ENCODE results near the gene SLC28A2. TPM values are rescaled to one million over a fixed set of nuclear protein-coding genes. Genes with fewer than 3 reads are reported as not detected.
"Not testable (repeated sequence)": the region's sequence is repeated elsewhere in the genome, so short reads cannot be mapped to it uniquely, and the experiment has no call there.

Gene SLC28A2
- total RNA-seq, 1 donor: not detected

DNA sequence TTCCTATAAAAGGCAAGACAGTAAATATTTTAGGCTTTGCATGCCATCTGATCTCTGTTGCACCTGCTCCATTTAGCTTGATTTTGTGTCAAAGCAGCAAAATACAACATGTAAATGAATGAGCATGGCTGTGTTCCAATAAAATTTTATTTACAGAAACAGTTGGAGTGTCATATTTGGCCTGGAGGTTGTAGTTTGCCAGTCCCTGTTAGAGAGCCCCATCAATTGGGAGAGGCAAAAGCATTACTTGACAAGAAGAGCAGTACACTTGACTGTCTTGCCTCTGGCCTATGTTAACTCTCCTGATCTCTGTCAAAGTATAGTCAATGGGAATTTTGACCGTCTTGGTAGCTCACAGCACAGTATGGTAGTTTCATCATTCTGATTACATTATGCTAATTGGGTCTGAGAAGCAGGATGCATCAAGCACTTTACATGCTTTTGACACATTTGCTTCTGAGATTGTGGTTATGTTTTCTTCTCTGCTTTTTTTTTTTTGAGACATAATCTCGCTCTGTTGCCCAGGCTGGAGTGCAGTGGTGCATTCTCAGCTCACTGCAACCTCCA, 35.4 kb downstream of the SLC28A2 start:
- Histone ChIP-seq H2AFZ (ENCODE audit: low read length) (no peak overlapping the region), H3K36me3 (ENCODE audit: insufficient read depth, low read length) (no peaks in the 10 kb centered on the region), H4K20me1 (ENCODE audit: insufficient read depth, low read length) (no peaks in the 10 kb centered on the region), H3K4me2 (ENCODE audit: insufficient read depth, low read length) (no peak overlapping the region), H3K9me3 (ENCODE audit: low read depth, low read length) (no peaks in the 10 kb centered on the region), H3K4me3 (ENCODE audit: insufficient read depth, low read length) (no peak overlapping the region), H3K27ac (ENCODE audit: low read depth, low read length) (no peak overlapping the region), H3K79me2 (ENCODE audit: insufficient read depth, low read length) (no peaks in the 10 kb centered on the region), H3K27me3 (ENCODE audit: insufficient read depth, low read length) (peaks cover 5% of the 10 kb centered on the region), H3K4me1 (ENCODE audit: insufficient read depth, low read length) (no peaks in the 10 kb centered on the region)
- no peak for DNase-seq (ENCODE audit: insufficient read length, low spot score, missing footprints)
- TF ChIP-seq, protein P1, sequence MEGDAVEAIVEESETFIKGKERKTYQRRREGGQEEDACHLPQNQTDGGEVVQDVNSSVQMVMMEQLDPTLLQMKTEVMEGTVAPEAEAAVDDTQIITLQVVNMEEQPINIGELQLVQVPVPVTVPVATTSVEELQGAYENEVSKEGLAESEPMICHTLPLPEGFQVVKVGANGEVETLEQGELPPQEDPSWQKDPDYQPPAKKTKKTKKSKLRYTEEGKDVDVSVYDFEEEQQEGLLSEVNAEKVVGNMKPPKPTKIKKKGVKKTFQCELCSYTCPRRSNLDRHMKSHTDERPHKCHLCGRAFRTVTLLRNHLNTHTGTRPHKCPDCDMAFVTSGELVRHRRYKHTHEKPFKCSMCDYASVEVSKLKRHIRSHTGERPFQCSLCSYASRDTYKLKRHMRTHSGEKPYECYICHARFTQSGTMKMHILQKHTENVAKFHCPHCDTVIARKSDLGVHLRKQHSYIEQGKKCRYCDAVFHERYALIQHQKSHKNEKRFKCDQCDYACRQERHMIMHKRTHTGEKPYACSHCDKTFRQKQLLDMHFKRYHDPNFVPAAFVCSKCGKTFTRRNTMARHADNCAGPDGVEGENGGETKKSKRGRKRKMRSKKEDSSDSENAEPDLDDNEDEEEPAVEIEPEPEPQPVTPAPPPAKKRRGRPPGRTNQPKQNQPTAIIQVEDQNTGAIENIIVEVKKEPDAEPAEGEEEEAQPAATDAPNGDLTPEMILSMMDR (IDR thresholded peaks at IDR 0.05; ENCODE audit: extremely low read depth, low read depth, low read length): no peak

DNA sequence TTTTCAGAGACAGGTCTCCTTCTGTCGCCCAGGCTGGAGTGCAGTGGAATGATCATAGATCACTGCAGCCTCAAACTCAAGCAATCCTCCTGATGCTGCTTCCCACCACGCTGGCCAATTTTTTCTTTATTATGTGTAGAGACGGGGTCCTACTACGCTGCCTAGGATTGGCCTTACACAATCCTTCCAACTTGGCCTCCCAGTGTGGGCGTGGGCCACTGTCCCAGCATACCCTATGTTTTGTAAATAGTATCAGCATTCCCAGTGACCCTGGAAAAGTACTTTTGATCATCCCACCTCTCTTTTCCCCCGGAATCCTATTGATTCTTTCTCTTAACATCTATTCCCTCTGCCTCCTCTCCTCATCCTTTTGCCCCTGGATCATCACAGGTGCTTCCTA, 36.9 kb downstream of the SLC28A2 start:
- Histone ChIP-seq H3K36me3 (ENCODE audit: insufficient read depth, low read length) (no peaks in the 10 kb centered on the region), H3K27ac (ENCODE audit: low read depth, low read length) (no peak overlapping the region), H3K4me3 (ENCODE audit: insufficient read depth, low read length) (no peak overlapping the region), H3K79me2 (ENCODE audit: insufficient read depth, low read length) (no peaks in the 10 kb centered on the region), H3K9me3 (ENCODE audit: low read depth, low read length) (no peaks in the 10 kb centered on the region), H3K27me3 (ENCODE audit: insufficient read depth, low read length) (peaks cover 5% of the 10 kb centered on the region), H2AFZ (ENCODE audit: low read length) (no peak overlapping the region), H3K4me1 (ENCODE audit: insufficient read depth, low read length) (no peaks in the 10 kb centered on the region), H4K20me1 (ENCODE audit: insufficient read depth, low read length) (no peaks in the 10 kb centered on the region), H3K4me2 (ENCODE audit: insufficient read depth, low read length) (no peak overlapping the region)
- DNase-seq (ENCODE audit: insufficient read length, low spot score, missing footprints): no peak
- TF ChIP-seq, protein P1 (IDR thresholded peaks at IDR 0.05; ENCODE audit: extremely low read depth, low read depth, low read length): no peak

DNA sequence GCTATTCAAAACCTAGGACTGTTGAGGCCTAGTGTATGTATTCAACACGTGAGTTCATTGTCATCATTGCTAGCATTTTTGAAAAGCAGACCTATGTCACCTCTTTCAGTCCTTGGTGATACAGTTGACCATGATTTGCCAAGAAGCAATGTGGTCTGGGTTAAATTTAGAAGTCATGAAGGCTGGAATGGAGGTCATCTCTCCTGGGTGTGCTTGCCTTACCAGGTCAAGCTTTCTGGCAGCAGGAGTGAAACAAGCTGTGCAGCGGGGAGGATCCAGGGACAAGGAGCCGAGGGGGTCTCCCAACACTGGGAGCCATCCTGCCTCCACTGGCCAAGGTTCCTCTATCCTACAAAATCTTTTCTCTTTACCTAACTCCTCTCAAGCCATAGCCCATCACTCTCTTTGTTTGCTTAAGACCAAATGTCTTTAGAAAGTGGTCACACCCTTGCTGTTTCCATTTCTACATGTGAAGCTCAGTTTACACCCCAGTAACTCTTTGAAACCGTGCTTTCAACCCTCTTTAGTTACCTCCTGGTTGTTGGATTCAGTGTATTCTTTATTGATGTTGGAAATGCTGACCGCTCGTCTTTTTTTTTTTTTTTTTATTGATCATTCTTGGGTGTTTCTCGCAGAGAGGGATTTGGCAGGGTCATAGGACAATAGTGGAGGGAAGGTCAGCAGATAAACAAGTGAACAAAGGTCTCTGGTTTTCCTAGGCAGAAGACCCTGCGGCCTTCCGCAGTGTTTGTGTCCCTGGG, 40.0 kb downstream of the SLC28A2 start:
- no peak overlapping the region for H3K4me2 ChIP-seq (ENCODE audit: insufficient read depth, low read length)
- H3K9me3 ChIP-seq (ENCODE audit: low read depth, low read length): no peaks in the 10 kb centered on the region
- peaks cover 5% of the 10 kb centered on the region for H3K27me3 ChIP-seq (ENCODE audit: insufficient read depth, low read length)
- H3K79me2 ChIP-seq (ENCODE audit: insufficient read depth, low read length): no peaks in the 10 kb centered on the region
- H3K4me1 ChIP-seq (ENCODE audit: insufficient read depth, low read length): no peaks in the 10 kb centered on the region
- no peaks in the 10 kb centered on the region for H4K20me1 ChIP-seq (ENCODE audit: insufficient read depth, low read length)
- TF ChIP-seq, protein P1 (IDR thresholded peaks at IDR 0.05; ENCODE audit: extremely low read depth, low read depth, low read length): no peak
- no peak for DNase-seq (ENCODE audit: insufficient read length, low spot score, missing footprints)
- no peak overlapping the region for H3K27ac ChIP-seq (ENCODE audit: low read depth, low read length)
- no peak overlapping the region for H3K4me3 ChIP-seq (ENCODE audit: insufficient read depth, low read length)
- no peaks in the 10 kb centered on the region for H3K36me3 ChIP-seq (ENCODE audit: insufficient read depth, low read length)
- no peak overlapping the region for H2AFZ ChIP-seq (ENCODE audit: low read length)

DNA sequence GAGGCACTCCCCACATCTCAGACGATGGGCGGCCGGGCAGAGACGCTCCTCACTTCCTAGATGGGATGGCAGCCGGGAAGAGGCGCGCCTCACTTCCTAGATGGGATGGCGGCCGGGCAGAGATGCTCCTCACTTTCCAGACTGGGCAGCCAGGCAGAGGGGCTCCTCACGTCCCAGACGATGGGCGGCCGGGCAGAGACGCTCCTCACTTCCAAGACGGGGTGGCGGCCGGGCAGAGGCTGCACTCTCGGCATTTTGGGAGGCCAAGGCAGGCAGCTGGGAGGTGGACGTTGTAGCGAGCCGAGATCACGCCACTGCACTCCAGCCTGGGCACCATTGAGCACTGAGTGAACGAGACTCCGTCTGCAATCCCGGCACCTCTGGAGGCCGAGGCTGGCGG, 41.3 kb downstream of the SLC28A2 start:
- not testable (repeated sequence) for H3K27ac ChIP-seq (ENCODE audit: low read depth, low read length); H3K4me1 ChIP-seq (ENCODE audit: insufficient read depth, low read length); H3K4me2 ChIP-seq (ENCODE audit: insufficient read depth, low read length); H3K27me3 ChIP-seq (ENCODE audit: insufficient read depth, low read length); H3K79me2 ChIP-seq (ENCODE audit: insufficient read depth, low read length); H3K4me3 ChIP-seq (ENCODE audit: insufficient read depth, low read length); DNase-seq (ENCODE audit: insufficient read length, low spot score, missing footprints); H4K20me1 ChIP-seq (ENCODE audit: insufficient read depth, low read length); H3K9me3 ChIP-seq (ENCODE audit: low read depth, low read length); H2AFZ ChIP-seq (ENCODE audit: low read length); H3K36me3 ChIP-seq (ENCODE audit: insufficient read depth, low read length)

DNA sequence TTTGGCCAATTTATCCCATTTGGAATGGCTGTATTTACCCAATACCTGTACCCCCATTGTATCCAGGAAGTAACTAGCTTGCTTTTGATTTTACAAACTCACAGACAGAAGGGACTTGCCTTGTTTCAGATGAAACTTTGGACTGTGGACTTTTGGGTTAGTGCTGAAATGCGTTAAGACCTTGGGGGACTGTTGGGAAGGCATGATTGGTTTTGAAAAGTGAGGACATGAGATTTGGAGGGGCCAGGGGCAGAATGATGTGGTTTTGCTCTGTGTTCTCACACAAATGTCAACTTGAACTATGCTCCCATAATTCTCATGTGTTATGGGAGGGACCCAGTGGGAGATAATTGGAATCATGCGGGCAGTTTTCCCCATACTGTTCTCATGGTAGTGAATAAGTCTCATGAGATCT, 46.9 kb downstream of the SLC28A2 start:
- not testable (repeated sequence) for H2AFZ ChIP-seq (ENCODE audit: low read length); H3K9me3 ChIP-seq (ENCODE audit: low read depth, low read length); H3K4me1 ChIP-seq (ENCODE audit: insufficient read depth, low read length); H3K36me3 ChIP-seq (ENCODE audit: insufficient read depth, low read length); H3K4me3 ChIP-seq (ENCODE audit: insufficient read depth, low read length); H4K20me1 ChIP-seq (ENCODE audit: insufficient read depth, low read length); H3K27ac ChIP-seq (ENCODE audit: low read depth, low read length); H3K79me2 ChIP-seq (ENCODE audit: insufficient read depth, low read length); H3K27me3 ChIP-seq (ENCODE audit: insufficient read depth, low read length); DNase-seq (ENCODE audit: insufficient read length, low spot score, missing footprints); H3K4me2 ChIP-seq (ENCODE audit: insufficient read depth, low read length)
